NCI-H82 (cell line): ENCODE data around the gene LRRC75A.

Experiments used
- DNase-seq: peaks from one replicate; lab custom pipeline; 2025; lab: John Stamatoyannopoulos, UW

LRRC75A gene

GRCh38 chr17:16493531-16494046 lies 1.6 kb upstream of the LRRC75A start:
- DNase-seq = no peak

DNA sequence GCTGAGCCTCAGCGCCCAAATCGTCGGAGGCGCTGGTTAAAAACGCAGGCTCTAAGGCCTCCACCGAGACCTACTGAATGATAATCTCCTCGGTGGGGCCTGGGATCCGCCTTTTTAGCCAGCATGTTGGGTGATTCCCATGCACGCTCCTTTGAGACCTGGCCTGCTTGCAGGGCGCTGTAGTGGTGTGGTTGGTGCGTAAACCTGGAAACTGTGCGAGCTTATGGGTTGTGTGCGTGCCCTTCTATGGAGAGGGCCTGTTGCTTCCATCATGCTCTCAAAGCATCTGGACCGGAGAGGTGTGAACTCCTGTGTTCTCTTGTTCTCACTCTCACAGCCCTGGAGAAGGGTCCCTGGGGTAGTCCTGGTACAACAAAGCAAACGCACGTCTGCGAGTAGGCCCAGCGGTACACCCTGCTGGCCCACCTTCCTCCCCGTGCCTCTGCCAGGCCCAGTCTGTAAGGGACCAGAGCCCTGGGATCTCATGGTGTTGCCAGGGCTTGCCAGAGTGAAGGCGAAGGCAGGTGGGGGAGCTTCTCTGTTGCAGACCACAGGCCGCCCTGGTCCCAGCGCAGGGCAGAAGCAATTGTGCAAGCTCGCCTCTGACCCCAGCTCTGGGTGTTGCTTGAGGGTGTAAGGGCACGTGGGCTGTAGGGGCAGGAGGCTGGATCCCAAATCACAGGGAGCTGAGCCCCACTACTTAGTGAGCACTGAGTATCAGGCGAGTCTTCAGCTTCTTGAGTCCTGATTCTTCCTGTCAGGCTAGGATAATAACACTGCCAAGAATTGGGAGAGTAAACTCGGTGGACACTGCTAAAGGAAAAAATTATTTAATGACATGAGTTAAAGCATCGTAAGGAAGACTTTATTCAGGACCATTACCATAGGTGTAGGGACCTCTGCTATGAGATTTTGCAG lies 879 bp upstream of the LRRC75A start:
- peak; percentile 24 for DNase-seq

GRCh38 chr17:16491131-16491702 lies 776 bp downstream of the LRRC75A start:
- peak; percentile 25 for DNase-seq

DNA sequence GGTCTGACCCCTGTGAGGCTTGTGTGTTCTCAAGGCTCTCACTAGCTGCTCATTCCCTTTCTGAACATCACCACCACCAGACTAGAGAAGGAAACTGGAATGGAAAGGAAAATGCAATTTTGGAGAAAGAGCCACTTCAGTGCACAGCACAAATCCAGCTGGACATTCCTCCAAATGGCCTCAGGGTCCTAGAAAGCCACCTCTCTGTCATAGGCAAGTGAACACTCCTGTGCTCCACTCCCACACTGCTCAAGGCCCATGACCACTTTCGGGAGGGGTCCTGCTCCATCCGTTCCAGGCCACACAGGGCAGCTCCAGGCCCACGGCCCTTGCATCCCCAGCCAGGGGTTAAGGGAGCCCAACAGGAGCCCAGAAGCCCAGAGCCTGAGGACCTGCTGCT lies 2.6 kb downstream of the LRRC75A start:
- no peak for DNase-seq

DNA sequence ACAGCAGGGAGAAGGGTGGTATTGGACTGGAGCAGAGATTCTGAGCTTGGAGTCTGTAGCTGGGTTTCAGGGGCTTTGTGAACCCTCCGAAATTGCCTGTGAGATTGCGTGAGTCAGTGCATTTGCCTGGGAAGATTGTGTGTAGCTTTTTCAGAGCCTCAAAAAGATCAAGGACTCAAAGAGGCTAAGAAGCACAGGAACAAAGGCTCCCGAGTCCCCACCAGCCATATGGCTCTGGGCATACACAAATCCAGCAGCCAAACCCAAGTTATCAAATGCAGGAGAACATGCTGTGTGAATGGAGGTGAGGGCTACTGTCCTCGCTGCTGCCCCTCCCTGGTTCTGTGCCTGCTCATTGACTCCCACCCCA lies 3.0 kb downstream of the LRRC75A start:
- no peak for DNase-seq

- DNase-seq = peak; percentile 52
Observed at GRCh38 chr17:16488186-16488967, 3.6 kb downstream of the LRRC75A start.

GRCh38 chr17:16486373-16487250 lies 5.4 kb downstream of the LRRC75A start:
- no peak for DNase-seq

DNA sequence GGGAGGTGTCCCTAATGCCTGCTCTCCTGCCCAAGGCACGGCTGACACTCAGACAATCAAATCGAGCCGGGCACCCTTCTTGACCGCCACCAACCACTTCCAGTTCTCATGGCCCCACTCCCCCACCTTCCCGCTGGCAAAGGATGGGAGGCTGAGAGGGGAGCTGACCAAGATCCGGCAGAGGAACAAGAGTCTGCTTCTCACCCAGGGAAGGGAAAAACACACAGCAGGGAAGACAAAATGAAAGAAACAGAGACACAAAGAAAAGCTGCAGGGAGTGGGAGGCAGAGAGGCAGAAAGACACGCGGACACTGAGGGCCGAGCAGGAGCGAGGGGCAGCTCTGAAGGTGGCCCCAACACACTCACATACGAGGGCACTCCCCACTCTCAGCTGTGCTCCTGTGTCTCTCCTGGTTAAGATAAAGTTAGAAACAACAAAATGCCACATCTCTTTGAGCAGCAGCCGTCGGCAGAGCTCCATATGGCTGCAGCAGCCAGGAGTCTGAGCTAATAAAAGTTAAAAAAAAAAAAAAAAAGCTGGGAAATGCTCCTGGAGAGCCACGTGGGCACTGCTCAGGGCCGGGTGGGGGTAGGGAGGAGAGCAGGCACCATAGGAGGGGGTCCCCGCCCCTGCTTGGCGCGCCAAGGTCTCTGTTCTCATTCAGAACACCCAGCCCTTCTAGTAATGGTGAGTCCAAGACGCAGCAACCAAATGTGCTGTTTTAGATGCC lies 7.4 kb downstream of the LRRC75A start:
- DNase-seq = no peak

- DNase-seq = no peak
Observed at GRCh38 chr17:16483021-16483645, 8.9 kb downstream of the LRRC75A start.

- no peak for DNase-seq
Observed at GRCh38 chr17:16482253-16482652, 9.7 kb downstream of the LRRC75A start.

DNA sequence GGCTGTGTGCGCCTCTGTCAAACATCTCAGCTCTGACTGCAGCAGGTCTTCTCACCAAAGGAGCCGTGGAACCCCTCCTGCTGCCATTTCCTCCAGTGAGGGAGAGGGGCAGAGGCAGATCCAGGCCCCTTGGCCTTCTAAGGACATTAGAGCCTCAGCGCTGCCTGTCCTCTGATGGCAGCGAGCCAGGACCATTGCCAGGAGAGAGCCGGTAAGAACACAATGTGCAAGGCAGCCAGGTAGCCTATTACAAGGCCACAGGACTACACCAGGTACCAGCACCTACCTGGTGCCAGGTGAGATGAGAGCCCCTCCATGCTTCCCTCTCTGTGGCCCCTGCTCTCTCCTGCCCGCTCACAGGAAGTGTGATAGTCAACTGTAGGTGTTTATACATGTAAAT lies 11.0 kb downstream of the LRRC75A start:
- DNase-seq = no peak

- no peak for DNase-seq
Observed at GRCh38 chr17:16479264-16479663, 12.7 kb downstream of the LRRC75A start.

- DNase-seq = no peak
Observed at GRCh38 chr17:16478649-16479048, 13.3 kb downstream of the LRRC75A start.

GRCh38 chr17:16477666-16478065 lies 14.3 kb downstream of the LRRC75A start:
- no peak for DNase-seq

GRCh38 chr17:16477255-16477654 lies 14.7 kb downstream of the LRRC75A start:
- no peak for DNase-seq

GRCh38 chr17:16475179-16475704 lies 16.8 kb downstream of the LRRC75A start:
- no peak for DNase-seq

DNA sequence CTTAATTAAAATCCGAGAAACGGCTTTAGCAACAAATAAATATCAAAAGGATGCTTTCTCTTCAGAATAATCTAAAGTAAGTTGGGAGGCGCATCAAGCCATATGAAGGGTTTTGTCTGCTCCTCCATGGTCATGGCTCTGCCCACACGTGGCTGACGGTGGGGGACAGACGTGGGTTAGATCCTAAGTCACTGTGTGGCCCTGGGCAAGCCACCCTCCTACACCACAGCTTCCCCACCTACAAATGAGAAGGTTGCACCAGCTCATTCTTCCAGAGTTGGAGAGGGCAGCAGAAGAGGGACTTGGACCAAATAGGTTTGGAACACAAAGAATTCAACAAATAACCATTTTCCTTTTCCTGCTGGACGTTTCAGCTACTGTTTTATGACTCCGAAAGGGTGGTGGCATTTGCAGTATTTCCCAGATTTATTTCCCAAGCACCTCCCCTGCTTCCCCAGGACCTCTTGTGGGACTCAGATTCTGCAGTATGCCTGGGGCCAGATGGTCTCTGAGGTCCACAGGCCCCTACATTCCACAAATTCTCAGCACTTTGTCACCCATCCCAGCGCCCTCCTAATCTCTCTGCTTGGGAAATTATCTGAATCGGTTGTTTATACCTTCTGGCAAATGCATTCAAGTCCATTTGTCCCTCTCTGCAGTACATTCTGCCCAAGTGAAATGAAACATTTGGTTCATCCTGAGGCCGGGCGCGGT lies 17.8 kb downstream of the LRRC75A start:
- no peak for DNase-seq

DNA sequence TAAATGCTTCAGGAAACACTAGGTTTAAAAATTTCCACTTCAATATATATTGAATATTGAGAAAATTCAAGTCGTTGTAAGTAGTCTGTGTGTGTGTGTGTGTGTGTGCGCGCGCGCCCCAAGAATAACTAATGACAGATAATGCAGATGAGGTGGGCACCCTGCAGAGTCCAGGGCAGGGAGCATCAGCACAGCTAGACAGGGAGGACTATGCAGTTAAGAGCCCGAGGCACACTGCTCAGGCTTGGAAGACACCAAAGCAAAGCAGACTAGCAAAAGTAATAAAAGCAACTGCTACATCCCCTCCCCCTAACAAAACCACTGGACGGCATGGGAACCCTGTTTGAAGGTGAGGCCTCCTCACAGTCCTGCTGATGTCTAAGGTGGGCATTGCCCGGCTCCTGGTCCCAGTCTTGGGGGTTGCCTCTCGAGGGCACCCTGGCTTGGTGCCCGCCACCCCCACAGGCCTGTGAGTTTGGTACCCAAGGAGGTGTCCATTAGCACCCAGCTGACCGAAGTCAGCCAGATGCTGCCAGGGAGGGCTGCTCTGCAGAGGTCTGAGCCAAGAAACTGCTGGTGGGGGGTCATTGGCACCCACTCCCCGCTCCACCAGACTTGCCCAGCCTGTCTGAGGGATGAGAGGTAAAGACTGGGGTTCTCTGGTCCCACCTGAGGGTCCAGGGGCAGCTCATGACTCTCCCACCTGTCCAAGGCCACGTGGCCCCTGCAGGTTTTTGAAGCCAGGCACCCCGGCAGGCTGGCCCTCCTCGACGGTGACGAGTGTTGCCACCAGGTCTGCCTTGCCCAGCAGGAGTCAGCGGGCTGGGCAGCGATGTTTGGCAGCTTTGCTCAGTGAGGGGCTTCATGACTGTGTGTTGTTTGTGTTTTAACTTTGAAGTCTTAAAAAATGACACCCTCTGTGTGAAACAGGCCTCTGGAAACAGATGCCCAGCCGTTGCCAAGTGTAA lies 18.7 kb downstream of the LRRC75A start:
- no peak for DNase-seq
